MM.1S (cell line): ENCODE data around the gene ERICH3.

ENCODE experiments used
- DNase-seq: peaks from one replicate; pipeline ENCODE4 v3.0.0-alpha.2; 2015
- H2AFZ ChIP-seq: fragments of 300-600 bp; sonication (generic); 2 replicates; pipeline ENCODE4 v1.6.0; 2016; ENCODE audit warnings: antibody characterized with exemption, low read length
- H3F3A ChIP-seq: fragments of 300-600 bp; sonication (generic); 2 replicates; pipeline ENCODE4 v1.6.1; 2016; ENCODE audit warnings: mild to moderate bottlenecking, antibody characterized with exemption, low read length, moderate library complexity, mixed read lengths; ENCODE audit not compliant: insufficient read depth
- H3K27ac ChIP-seq: fragments of 300-600 bp; sonication (generic); 2 replicates; pipeline ENCODE4 v1.5.1; 2016; ENCODE audit warnings: mild to moderate bottlenecking, low read length
- H3K27me3 ChIP-seq: fragments of 300-600 bp; sonication (generic); replicated peaks from 2 replicates; pipeline ENCODE4 v1.6.0; 2016; ENCODE audit warnings: low read length; ENCODE audit not compliant: insufficient read depth
- H3K36me3 ChIP-seq: fragments of 300-600 bp; sonication (generic); replicated peaks from 2 replicates; pipeline ENCODE4 v1.6.1; 2016; ENCODE audit warnings: mild to moderate bottlenecking, low read length, mixed read lengths; ENCODE audit not compliant: insufficient read depth
- H3K4me1 ChIP-seq: fragments of 300-600 bp; sonication (generic); 2 replicates; pipeline ENCODE4 v1.6.1; 2016; ENCODE audit warnings: low read length, mixed read lengths
- H3K4me2 ChIP-seq: fragments of 300-600 bp; sonication (generic); 2 replicates; pipeline ENCODE4 v1.6.0; 2016; ENCODE audit warnings: low read depth, low read length
- H3K4me3 ChIP-seq: fragments of 300-600 bp; sonication (generic); 2 replicates; pipeline ENCODE4 v1.5.1; 2016; ENCODE audit warnings: low read length, mixed read lengths
- H3K79me2 ChIP-seq: fragments of 300-600 bp; sonication (generic); 2 replicates; pipeline ENCODE4 v1.6.1; 2016; ENCODE audit warnings: mixed run types, low read length, mixed read lengths
- H3K9ac ChIP-seq: fragments of 300-600 bp; sonication (generic); 2 replicates; pipeline ENCODE4 v1.6.1; 2016; ENCODE audit warnings: low read length, mixed read lengths
- H3K9me2 ChIP-seq: fragments of 300-600 bp; sonication (generic); replicated peaks from 2 replicates; pipeline ENCODE4 v1.6.1; 2016; ENCODE audit warnings: mild to moderate bottlenecking, low read length, mixed read lengths; ENCODE audit not compliant: insufficient read depth
- H3K9me3 ChIP-seq: fragments of 300-600 bp; sonication (generic); replicated peaks from 2 replicates; pipeline ENCODE4 v1.6.1; 2016; ENCODE audit warnings: mild to moderate bottlenecking, low read length, mixed read lengths; ENCODE audit not compliant: insufficient read depth
- H4K20me1 ChIP-seq: fragments of 300-600 bp; sonication (generic); 2 replicates; pipeline ENCODE4 v1.6.1; 2016; ENCODE audit warnings: mild to moderate bottlenecking, low read length, moderate library complexity, mixed read lengths; ENCODE audit not compliant: insufficient read depth
- CTCF ChIP-seq: fragments of 300-600 bp; sonication (generic); IDR thresholded peaks from 2 replicates; pipeline ENCODE4 v1.5.1; 2016; ENCODE audit warnings: antibody characterized with exemption, low read length, mixed read lengths
- EZH2 ChIP-seq: fragments of 300-600 bp; sonication (generic); optimal IDR thresholded peaks from 2 replicates; pipeline ENCODE3; 2017; ENCODE audit warnings: low read depth, mild to moderate bottlenecking, antibody characterized with exemption, low read length, mixed read lengths
- EZH2phosphoT487 ChIP-seq: fragments of 300-600 bp; sonication (generic); IDR thresholded peaks from 2 replicates; pipeline ENCODE4 v1.6.1; 2018; ENCODE audit warnings: antibody characterized with exemption, low read length

The ERICH3 gene

GRCh38 chr1:74654708-74655107 lies 18.9 kb downstream of the ERICH3 start:
- Histone ChIP-seq H3K27ac (no peak overlapping the region), H3K27me3 (no peaks in the 10 kb centered on the region), H3K9ac (no peak overlapping the region), H4K20me1 (no peaks in the 10 kb centered on the region), H3K9me3 (no peaks in the 10 kb centered on the region), H3K9me2 (no peaks in the 10 kb centered on the region), H3K4me3 (no peak overlapping the region), H2AFZ (no peak overlapping the region), H3K4me2 (no peak overlapping the region), H3K4me1 (no peaks in the 10 kb centered on the region), H3K79me2 (no peaks in the 10 kb centered on the region), H3K36me3 (no peaks in the 10 kb centered on the region), H3F3A (no peaks in the 10 kb centered on the region)
- no peak for DNase-seq
- TF ChIP-seq EZH2: no peak
- TF ChIP-seq EZH2phosphoT487: no peak
- no peak for TF ChIP-seq CTCF

GRCh38 chr1:74652711-74653139 lies 20.9 kb downstream of the ERICH3 start:
- Histone ChIP-seq H3K27ac (no peak overlapping the region), H3K9me3 (no peaks in the 10 kb centered on the region), H3K36me3 (no peaks in the 10 kb centered on the region), H3K9me2 (no peaks in the 10 kb centered on the region), H4K20me1 (no peaks in the 10 kb centered on the region), H3K4me3 (no peak overlapping the region), H3K9ac (no peak overlapping the region), H3F3A (no peaks in the 10 kb centered on the region), H3K4me2 (no peak overlapping the region), H3K79me2 (no peaks in the 10 kb centered on the region), H3K4me1 (no peaks in the 10 kb centered on the region), H2AFZ (no peak overlapping the region), H3K27me3 (no peaks in the 10 kb centered on the region)
- no peak for TF ChIP-seq EZH2
- no peak for TF ChIP-seq CTCF
- TF ChIP-seq EZH2phosphoT487: no peak
- no peak for DNase-seq

GRCh38 chr1:74650561-74650960 lies 23.0 kb downstream of the ERICH3 start:
- Histone ChIP-seq H3K27ac (no peak overlapping the region), H3K4me1 (no peaks in the 10 kb centered on the region), H3F3A (no peaks in the 10 kb centered on the region), H3K9ac (no peak overlapping the region), H3K79me2 (no peaks in the 10 kb centered on the region), H3K9me3 (no peaks in the 10 kb centered on the region), H3K4me2 (no peak overlapping the region), H3K36me3 (no peaks in the 10 kb centered on the region), H3K4me3 (no peak overlapping the region), H3K9me2 (no peaks in the 10 kb centered on the region), H2AFZ (no peak overlapping the region), H4K20me1 (no peaks in the 10 kb centered on the region), H3K27me3 (no peaks in the 10 kb centered on the region)
- TF ChIP-seq CTCF (no peak), EZH2phosphoT487 (no peak), EZH2 (no peak)
- no peak for DNase-seq
